NCI-H1092 treated with DMSO at 0.1 percent for 48 hours (cell line): ENCODE data around the gene CLPTM1.
"Not testable (repeated sequence)": the region's sequence is repeated elsewhere in the genome, so short reads cannot be mapped to it uniquely, and the experiment has no call there.

Source experiments
- DNase-seq: peaks from one replicate; lab custom pipeline; 2025; lab: John Stamatoyannopoulos, UW

The CLPTM1 gene, protein sequence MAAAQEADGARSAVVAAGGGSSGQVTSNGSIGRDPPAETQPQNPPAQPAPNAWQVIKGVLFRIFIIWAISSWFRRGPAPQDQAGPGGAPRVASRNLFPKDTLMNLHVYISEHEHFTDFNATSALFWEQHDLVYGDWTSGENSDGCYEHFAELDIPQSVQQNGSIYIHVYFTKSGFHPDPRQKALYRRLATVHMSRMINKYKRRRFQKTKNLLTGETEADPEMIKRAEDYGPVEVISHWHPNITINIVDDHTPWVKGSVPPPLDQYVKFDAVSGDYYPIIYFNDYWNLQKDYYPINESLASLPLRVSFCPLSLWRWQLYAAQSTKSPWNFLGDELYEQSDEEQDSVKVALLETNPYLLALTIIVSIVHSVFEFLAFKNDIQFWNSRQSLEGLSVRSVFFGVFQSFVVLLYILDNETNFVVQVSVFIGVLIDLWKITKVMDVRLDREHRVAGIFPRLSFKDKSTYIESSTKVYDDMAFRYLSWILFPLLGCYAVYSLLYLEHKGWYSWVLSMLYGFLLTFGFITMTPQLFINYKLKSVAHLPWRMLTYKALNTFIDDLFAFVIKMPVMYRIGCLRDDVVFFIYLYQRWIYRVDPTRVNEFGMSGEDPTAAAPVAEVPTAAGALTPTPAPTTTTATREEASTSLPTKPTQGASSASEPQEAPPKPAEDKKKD

DNA sequence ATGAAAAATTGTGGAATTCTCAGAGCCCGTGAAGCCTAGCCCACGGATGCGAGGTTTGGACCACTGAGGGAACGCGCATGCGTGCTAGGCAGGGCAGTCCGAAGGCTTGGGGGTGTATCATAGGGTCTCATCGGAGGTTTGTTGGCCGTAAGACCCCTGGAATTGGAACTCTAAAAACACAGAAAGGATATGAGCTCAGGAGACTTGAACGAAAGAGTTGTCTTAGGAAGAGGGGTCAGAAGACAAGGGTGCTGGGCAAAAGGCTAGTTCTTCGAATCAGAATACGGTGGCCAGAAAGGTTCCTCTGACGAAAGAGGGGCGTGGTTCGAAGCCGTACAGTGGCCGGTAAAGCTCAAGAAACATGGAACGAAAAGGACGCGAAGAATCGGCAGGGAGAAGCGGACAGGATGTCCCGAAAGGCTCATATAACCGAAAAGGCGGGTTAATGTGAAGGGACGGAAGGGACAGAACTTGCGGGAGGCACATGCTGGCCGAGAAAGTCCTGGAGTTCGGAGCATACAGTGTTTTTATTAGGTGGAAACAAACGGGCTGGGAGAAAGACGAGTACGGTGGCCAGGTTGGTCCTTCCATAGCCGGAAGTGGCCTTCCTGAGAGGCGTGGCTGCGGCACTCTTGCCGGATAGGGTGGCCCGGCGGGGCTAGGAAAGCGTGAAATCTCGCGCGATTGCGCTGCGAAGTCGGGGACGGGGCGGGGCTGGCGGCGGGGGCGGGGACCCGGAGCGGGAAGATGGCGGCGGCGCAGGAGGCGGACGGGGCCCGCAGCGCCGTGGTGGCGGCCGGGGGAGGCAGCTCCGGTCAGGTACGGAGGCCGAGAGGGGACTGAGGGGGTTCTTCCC is at the start of gene CLPTM1:
Gene CLPTM1, plus strand, starts transcription at position 732 of the 856 bp plus-strand sequence. Its CDS starts 16 bp downstream, at position 748.
- DNase-seq, result peak; percentile 94

GRCh38 chr19:44905437-44906160 is 49.6 kb upstream of the CLPTM1 start, which contains the start of gene APOE:
APOE (plus strand) TSS chr19:44905796; CDS start chr19:44906625, 829 bp downstream.
- no peak for DNase-seq

GRCh38 chr19:44907613-44908012 is 47.6 kb upstream of the CLPTM1 start:
- DNase-seq, result no peak

GRCh38 chr19:44908074-44908835 is 46.9 kb upstream of the CLPTM1 start:
- no peak for DNase-seq

- DNase-seq, result no peak
Measured at GRCh38 chr19:44908836-44909261, 46.3 kb upstream of the CLPTM1 start.

DNA sequence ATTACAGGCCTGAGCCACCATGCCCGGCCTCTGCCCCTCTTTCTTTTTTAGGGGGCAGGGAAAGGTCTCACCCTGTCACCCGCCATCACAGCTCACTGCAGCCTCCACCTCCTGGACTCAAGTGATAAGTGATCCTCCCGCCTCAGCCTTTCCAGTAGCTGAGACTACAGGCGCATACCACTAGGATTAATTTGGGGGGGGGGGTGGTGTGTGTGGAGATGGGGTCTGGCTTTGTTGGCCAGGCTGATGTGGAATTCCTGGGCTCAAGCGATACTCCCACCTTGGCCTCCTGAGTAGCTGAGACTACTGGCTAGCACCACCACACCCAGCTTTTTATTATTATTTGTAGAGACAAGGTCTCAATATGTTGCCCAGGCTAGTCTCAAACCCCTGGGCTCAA is 45.4 kb upstream of the CLPTM1 start:
- DNase-seq, result no peak

DNA sequence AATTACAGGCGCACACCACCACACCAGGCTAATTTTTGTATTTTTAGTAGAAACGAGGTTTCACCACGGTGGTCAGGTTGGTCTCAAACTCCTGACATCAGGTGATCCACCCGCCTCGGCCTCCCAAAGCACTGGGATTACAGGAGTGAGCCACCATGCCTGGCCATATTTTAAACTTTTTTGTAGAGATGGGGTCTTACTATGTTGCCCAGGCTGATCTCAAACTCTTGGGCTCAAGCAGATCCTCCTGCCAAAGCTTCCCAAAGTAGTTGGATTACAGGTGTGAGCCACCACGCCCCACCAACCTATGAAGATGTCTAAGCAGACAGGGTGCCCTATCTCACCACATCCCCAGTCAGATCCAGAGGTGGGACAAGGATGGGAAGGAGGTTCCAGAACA is 43.3 kb upstream of the CLPTM1 start:
- not testable (repeated sequence) for DNase-seq

GRCh38 chr19:44912854-44913253 is 42.3 kb upstream of the CLPTM1 start:
- no peak for DNase-seq

GRCh38 chr19:44913512-44914432 is 41.4 kb upstream of the CLPTM1 start:
- DNase-seq, result not testable (repeated sequence)

- peak; percentile 80 for DNase-seq
Measured at GRCh38 chr19:44914433-44915206, 40.6 kb upstream of the CLPTM1 start, which contains the start of gene APOC1. APOC1 (plus strand) TSS chr19:44914608; CDS start chr19:44914892, 284 bp downstream.

DNA sequence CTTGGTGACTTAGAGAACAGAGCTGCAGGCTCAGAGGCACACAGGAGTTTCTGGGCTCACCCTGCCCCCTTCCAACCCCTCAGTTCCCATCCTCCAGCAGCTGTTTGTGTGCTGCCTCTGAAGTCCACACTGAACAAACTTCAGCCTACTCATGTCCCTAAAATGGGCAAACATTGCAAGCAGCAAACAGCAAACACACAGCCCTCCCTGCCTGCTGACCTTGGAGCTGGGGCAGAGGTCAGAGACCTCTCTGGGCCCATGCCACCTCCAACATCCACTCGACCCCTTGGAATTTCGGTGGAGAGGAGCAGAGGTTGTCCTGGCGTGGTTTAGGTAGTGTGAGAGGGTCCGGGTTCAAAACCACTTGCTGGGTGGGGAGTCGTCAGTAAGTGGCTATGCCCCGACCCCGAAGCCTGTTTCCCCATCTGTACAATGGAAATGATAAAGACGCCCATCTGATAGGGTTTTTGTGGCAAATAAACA is 30.9 kb upstream of the CLPTM1 start:
- no peak for DNase-seq

DNA sequence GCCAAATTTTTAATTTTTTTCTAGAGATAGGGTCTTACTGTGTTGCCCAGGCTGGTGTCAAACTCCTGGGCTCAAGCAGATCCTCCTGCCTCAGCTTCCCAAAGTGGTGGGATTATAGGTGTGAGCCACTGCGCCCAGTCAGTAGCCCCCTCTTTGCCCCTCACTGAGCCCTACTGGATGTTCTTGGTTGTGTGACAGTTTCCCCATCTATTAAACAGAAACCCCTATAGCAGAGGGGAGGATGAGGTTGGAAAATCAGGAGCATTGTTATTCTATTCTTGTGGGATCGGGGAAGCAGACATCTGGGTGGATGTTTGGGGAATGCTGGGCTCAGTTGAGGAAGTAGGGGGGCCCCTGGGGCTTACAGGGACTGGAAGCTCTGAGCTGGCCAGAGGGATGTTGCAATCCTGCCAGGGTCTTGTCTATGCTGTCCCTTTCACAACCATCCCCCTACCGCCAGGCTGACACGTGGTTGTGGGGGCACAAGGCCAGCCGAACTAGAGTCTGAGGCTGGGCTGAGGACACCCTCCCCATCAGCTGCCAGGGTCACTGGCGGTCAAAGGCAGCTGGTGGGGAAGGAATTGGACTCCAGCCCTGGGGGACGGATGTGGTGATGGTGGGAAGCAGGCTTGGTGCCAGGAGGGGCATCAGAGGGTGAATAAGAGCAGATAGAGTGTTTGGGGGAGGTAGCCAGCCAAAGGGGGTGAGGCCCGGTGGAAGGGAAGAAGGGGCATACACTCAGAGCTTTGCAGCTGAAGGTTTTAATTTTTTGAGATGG is 29.9 kb upstream of the CLPTM1 start:
- DNase-seq, result peak; percentile 37

DNA sequence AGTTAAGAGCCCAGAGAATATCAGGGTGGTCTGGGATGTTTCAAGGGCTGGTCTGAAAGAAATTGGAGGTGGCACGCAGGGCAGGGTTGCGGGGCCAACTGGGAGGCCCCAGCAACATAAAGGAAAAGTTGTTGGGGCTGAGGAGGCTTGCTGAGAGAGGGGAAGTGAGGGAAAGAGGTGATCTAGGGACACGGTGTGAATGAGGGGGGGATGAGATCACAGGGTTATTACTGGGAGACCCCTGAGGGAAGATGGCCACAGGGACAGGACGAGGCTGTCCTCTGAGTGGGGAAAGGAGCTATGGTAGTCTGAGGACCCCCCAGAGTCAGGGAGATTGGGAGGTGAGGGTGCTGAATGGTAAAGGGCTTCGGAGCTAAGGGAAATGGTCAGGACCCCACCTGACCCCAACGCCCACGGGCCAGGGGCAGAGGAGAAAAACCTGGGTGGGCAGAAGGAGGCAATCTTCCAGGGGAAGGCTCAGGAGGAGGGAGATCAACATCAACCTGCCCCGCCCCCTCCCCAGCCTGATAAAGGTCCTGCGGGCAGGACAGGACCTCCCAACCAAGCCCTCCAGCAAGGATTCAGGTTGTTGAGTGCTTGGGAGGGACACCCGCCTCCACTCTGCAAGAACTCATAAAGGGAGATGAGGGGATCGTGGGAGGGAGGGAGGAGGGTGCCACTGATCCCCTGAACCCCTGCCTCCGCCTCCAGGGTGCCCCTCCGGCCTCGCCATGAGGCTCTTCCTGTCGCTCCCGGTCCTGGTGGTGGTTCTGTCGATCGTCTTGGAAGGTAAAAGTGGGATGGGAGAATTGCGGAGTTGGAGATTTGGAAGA is 28.7 kb upstream of the CLPTM1 start:
- not testable (repeated sequence) for DNase-seq

DNA sequence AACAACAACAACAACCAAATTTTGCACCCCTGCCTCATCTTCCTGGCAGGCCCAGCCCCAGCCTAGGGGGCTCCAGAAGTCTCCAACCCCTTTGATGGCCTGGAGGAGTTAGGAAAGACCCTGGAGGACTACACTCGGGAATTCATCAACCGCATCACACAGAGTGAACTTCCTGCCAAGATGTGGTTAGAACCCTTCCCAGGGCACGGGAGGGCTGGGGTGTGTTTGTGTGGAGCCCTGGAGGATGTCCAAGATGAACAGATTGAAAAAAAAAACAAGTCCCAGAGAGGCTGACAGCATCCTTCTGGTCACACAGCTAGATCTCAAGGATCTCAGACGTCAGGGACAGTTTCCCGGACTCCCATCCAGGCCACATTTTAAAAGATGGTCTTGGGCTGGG is 27.4 kb upstream of the CLPTM1 start:
- no peak for DNase-seq

GRCh38 chr19:44930088-44930487 is 25.1 kb upstream of the CLPTM1 start:
- no peak for DNase-seq

- DNase-seq, result no peak
Measured at GRCh38 chr19:44931541-44931940, 23.6 kb upstream of the CLPTM1 start.

DNA sequence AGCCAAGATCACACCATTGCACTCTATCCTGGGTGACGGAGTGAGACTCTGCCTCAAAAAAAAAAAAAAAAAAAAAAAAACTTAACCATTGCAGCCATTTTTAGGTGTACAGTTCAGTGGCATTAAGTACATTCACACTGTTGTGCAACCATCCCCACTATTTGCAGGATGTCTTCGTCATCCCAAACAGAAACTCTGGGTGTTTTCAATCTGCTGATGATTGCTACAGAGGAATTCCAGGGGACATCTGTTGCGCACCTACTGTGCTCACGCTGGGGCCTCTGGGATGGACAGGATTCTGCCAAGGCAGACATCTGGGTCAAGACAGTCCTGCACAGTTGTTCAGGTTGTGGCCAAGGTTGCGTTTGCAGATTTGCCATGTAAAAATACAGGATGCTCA is 15.5 kb upstream of the CLPTM1 start:
- no peak for DNase-seq
